Gastroesophageal sphincter (tissue), 4 donors: ENCODE results near the gene IZUMO4. TPM values are rescaled to one million over a fixed set of nuclear protein-coding genes. Genes with fewer than 3 reads are reported as not detected.

Experiments
- ATAC-seq: fragments of 150-250 bp; one replicate; pipeline ENCODE4 v1.9.1; 2016; ENCODE audit warnings: mild to moderate bottlenecking, moderate library complexity
- H3K27ac ChIP-seq, 4 donors: fragments of 200-600 bp; sonication (generic) in 3 of 4; 1 replicate in 3 of 4; 2 replicates in 1 of 4; pipeline ENCODE4 v1.5.1; 2016 to 2019
- H3K27me3 ChIP-seq: fragments of 200-600 bp; sonication (generic); one replicate; pipeline ENCODE4 v1.5.1; 2019
- H3K36me3 ChIP-seq, 2 donors: fragments of 200-600 bp; sonication (generic); one replicate each; pipeline ENCODE4 v1.5.1; 2019; ENCODE audit warnings: control low read depth in 1 of 2
- H3K4me1 ChIP-seq, 3 donors: fragments of 200-600 bp; sonication (generic); 1 replicate in 2 of 3; 2 replicates in 1 of 3; pipeline ENCODE4 v1.5.1; 2016 to 2019; ENCODE audit warnings: control low read depth in 2 of 3
- H3K4me3 ChIP-seq, 2 donors: fragments of 200-600 bp; sonication (generic); one replicate each; pipeline ENCODE4 v1.5.1; 2019; ENCODE audit warnings: mild to moderate bottlenecking in 1 of 2, moderate library complexity in 1 of 2
- H3K9me3 ChIP-seq, 3 donors: fragments of 200-600 bp; sonication (generic); one replicate each; pipeline ENCODE4 v1.5.1; 2017 to 2019; ENCODE audit warnings: control low read depth in 2 of 3
- CTCF ChIP-seq, 4 experiments: fragments of 200-600 bp in 2 of 4; fragments of 450-650 bp in 2 of 4; sonication (generic) in 1 of 4; IDR thresholded peaks; one replicate each; pipeline ENCODE4 v1.5.1; 2017 to 2019; ENCODE audit warnings: antibody characterized with exemption in 4 of 4, mild to moderate bottlenecking in 2 of 4, moderate library complexity in 2 of 4
- EP300 ChIP-seq: sonication (generic); formaldehyde crosslinking; IDR thresholded peaks from one replicate; pipeline ENCODE4 v1.6.1; 2017; ENCODE audit warnings: antibody characterized with exemption, mild to moderate bottlenecking
- POLR2A ChIP-seq, 2 donors: fragments of 450-650 bp; IDR thresholded peaks; one replicate each; pipeline ENCODE4 v1.6.1; 2017; ENCODE audit warnings: antibody characterized with exemption in 2 of 2, mild to moderate bottlenecking in 2 of 2, moderate library complexity in 1 of 2
- POLR2AphosphoS5 ChIP-seq: sonication (generic); formaldehyde crosslinking; IDR thresholded peaks from one replicate; pipeline ENCODE4 v1.6.1; 2017; ENCODE audit warnings: antibody characterized with exemption
- WGBS, 2 donors: methylation state at CpG; one replicate each; pipeline ENCODE4 v1.1.5; 2018; ENCODE audit warnings: low coverage in 1 of 2; 5-methylcytosine and 5-hydroxymethylcytosine counted together
- total RNA-seq, 4 donors: library from RNA; depleted of rRNA; stranded (reverse); fragments of >200 nt; gene quantifications; one replicate each; pipeline ENCODE4 v1.1.0, GENCODE V29; 2016

IZUMO4 gene
- total RNA-seq, 4 donors from 2014 or later, result 2.4 to 17.3 (median 4.3) TPM

- no peak overlapping the region for H3K4me3 ChIP-seq
- no peak for ATAC-seq
- H3K9me3 ChIP-seq, result no peaks in the 10 kb centered on the region
- H3K4me1 ChIP-seq, result peaks cover 0 to 92% (median 65%) of the 10 kb centered on the region in 3 donors
- no peaks in the 10 kb centered on the region for H3K36me3 ChIP-seq
- 71% methylated on average over 1 of the region's 5 CpGs; no CpG with 5 or more reads in 1 of the 2 donors for WGBS, 2 donors
- TF ChIP-seq EP300 (no peak), POLR2A (IDR thresholded peaks at IDR 0.05) (no peak), POLR2AphosphoS5 (no peak), CTCF (IDR thresholded peaks at IDR 0.05) (no peak)
- H3K27me3 ChIP-seq, result no peaks in the 10 kb centered on the region
- H3K27ac ChIP-seq, result peak overlapping the region; percentile 98 to 100 (median 99)
Observed at GRCh38 chr19:2056837-2057192, 39.9 kb upstream of the IZUMO4 start.

- no peak for ATAC-seq
- WGBS, 2 donors, result 76 to 78% methylated on average over 3 to 4 of the region's 23 CpGs
- H3K27me3 ChIP-seq, result no peaks in the 10 kb centered on the region
- peak overlapping the region; percentile 98 to 100 (median 99) for H3K27ac ChIP-seq
- H3K4me1 ChIP-seq, result peaks cover 0 to 93% (median 67%) of the 10 kb centered on the region in 3 donors
- H3K36me3 ChIP-seq, result no peaks in the 10 kb centered on the region
- no peak for TF ChIP-seq POLR2AphosphoS5
- TF ChIP-seq EP300, result no peak
- TF ChIP-seq CTCF (IDR thresholded peaks at IDR 0.05), result no peak
- TF ChIP-seq POLR2A (IDR thresholded peaks at IDR 0.05), result no peak
- no peaks in the 10 kb centered on the region for H3K9me3 ChIP-seq
- no peak overlapping the region for H3K4me3 ChIP-seq
Observed at GRCh38 chr19:2057484-2058469, 38.9 kb upstream of the IZUMO4 start.

- Histone ChIP-seq H3K9me3 (no peaks in the 10 kb centered on the region), H3K36me3 (no peaks in the 10 kb centered on the region), H3K4me3 (no peak overlapping the region), H3K4me1 (peaks cover 0 to 94% (median 65%) of the 10 kb centered on the region in 3 donors), H3K27me3 (no peaks in the 10 kb centered on the region), H3K27ac (peak overlapping the region; percentile 94 to 100 (median 99))
- WGBS, 2 donors, result 86 to 90% methylated on average over 4 to 11 of the region's 27 CpGs
- TF ChIP-seq CTCF (IDR thresholded peaks at IDR 0.05) (no peak), POLR2A (IDR thresholded peaks at IDR 0.05) (no peak), POLR2AphosphoS5 (no peak), EP300 (no peak)
- no peak for ATAC-seq
Observed at GRCh38 chr19:2058570-2059421, 37.9 kb upstream of the IZUMO4 start.

GRCh38 chr19:2059422-2060201 lies 37.1 kb upstream of the IZUMO4 start:
- Histone ChIP-seq H3K9me3 (no peaks in the 10 kb centered on the region), H3K36me3 (no peaks in the 10 kb centered on the region), H3K4me1 (peaks cover 0 to 94% (median 62%) of the 10 kb centered on the region in 3 donors), H3K4me3 (peak overlapping the region in 1 of 2 donors; percentile 83), H3K27ac (peak overlapping the region; percentile 94 to 100 (median 99)), H3K27me3 (no peaks in the 10 kb centered on the region)
- TF ChIP-seq EP300, result no peak
- TF ChIP-seq POLR2A (IDR thresholded peaks at IDR 0.05), result peak in 1 of 2 donors; percentile 24
- no peak for TF ChIP-seq CTCF (IDR thresholded peaks at IDR 0.05)
- peak; percentile 52 for TF ChIP-seq POLR2AphosphoS5
- 20% methylated on average over 1 of the region's 24 CpGs; no CpG with 5 or more reads in 1 of the 2 donors for WGBS, 2 donors
- peak; percentile 14 for ATAC-seq
